ENCODE measurements around the gene CPAMD8.

DNA sequence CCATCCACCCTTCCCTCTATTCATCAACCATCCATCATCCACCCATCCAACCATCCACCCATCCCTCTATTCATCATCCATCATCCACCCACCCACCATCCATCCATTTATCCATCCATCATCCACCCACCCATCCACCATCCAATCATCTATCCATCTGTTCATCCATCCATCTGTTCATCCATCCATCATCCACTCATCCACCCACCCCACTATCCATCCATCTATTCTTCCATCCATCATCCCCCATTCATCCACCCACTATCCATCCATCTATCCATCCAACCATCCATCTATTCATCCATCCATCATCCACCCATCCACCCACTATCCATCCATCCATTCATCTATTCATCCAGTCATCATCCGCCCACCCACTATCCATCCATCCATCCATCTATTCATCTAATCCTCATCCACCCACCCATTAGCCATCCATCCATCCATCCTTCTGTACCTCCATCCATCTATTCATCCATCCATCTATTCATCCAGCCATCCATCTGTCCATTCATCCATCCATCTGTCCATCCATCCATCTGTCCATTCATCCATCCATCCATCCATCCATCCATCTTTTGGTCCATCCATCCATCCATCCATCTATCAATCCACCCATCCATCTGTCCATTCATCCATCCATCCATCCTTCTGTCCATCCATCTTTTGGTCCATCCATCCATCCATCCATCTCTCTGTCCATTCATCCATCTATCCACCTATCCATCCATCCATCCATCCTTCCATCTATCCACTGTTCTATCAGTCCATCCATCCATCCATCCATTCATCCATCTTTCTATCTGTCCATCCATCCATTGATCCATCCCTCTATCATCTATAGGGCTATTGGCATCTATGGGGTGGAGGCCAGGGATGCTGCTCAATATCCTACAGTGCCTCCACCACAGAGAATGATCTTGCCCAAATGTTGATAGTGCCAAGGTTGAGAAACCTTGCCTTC lies 47.5 kb downstream of the CPAMD8 start:
- TF ChIP-seq POLR2A (IDR thresholded peaks at IDR 0.05) = no peak
- TF ChIP-seq CTCF (IDR thresholded peaks at IDR 0.05) = no peak

Data from right lobe of liver (tissue), 4 donors.